HG03558 (cell line): ENCODE results near the gene BCAR3.
"Not testable (repeated sequence)": the region's sequence is repeated elsewhere in the genome, so short reads cannot be mapped to it uniquely, and the experiment has no call there.

Experiments used
- ATAC-seq: cut with Tn5 transposase; IDR thresholded peaks from one replicate; pipeline ENCODE4 v1.9.1; 2021; ENCODE audit warnings: moderate number of reproducible peaks; ENCODE audit not compliant: unreplicated experiment; ENCODE audit errors: extremely low read depth

The BCAR3 gene

GRCh38 chr1:93603601-93604000, 78.0 kb downstream of the BCAR3 start:
- ATAC-seq = no peak

DNA sequence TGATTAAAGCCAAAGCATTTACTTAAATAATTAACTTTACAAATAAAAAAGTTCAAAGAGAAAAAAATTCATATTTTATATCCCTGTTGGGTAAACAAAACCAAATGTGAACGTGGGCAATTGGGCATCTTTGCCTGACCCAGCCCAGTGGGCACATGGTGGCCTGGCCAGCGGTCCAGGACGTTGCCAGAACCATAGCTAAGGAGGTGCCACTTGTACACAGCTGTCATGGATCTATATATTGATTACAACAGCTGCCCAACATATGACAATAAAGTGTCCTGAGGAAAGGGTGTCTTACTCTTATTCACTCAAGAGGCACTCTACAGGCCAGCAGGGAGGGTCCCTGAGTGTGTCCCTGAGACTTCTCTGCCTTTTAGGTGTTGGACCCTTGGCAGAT, 78.5 kb downstream of the BCAR3 start:
- no peak for ATAC-seq

GRCh38 chr1:93602101-93602500, 79.5 kb downstream of the BCAR3 start:
- no peak for ATAC-seq

DNA sequence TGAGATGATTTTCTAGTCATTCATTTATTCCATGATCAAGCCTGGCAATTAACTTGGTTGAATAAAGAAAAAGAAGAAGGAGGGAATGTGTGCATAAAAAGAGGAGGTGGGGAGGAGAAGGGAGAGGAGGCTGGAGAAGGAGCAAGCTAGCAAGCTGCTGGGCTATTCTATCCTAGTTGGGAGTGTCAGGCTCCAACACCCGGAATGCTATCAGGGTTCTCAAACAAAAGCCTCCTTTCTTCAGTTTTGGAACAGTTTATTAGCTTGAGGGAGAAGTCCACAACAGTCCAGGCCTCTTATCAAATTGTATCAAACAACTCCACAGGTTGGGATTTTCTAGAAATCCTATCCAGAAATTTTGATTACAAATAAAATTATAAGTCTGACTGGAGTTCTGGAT, 80.0 kb downstream of the BCAR3 start:
- no peak for ATAC-seq

GRCh38 chr1:93600663-93601062, 81.0 kb downstream of the BCAR3 start:
- ATAC-seq = no peak

GRCh38 chr1:93599479-93599878, 82.2 kb downstream of the BCAR3 start:
- ATAC-seq = no peak

- no peak for ATAC-seq
Observed at GRCh38 chr1:93598861-93599439, 82.7 kb downstream of the BCAR3 start.

DNA sequence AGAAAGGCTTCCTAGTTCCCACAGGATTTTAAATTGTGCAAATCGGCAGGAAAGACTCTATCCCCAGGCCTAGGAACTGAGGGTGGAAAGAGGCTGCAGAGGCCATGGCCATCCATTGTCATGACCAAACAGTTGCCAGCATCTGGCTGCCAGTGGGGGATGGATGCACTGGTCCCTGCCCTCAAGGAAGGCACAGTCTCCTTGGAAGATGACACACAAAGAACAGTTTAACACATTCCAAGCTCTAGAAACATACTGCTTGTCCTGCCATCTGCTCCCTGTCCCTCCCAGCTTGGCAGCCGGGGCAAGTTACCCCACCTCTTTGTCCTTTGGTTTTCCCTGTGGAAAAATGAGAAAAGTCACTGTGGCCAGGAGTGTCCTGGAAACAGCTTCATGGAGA, 83.2 kb downstream of the BCAR3 start:
- no peak for ATAC-seq

DNA sequence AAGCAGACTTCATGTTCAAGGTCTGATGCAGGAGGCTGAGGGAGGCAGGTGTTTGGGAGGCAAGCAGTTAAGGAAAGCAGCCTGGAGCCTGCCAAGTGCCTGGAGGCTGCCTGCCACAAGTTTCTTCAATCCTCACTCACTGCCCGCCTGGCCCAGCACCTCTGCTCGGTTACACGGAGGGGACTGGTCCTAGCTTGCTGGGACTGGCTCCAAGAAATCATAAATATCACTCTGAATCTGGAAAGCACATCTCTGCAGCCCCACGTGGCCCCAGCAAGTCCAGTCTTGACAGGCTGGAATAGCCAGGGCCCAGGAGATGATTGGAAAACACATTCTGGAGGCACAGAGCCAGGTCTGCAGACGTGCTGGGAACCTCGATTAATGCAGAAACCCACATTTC, 83.9 kb downstream of the BCAR3 start:
- no peak for ATAC-seq

DNA sequence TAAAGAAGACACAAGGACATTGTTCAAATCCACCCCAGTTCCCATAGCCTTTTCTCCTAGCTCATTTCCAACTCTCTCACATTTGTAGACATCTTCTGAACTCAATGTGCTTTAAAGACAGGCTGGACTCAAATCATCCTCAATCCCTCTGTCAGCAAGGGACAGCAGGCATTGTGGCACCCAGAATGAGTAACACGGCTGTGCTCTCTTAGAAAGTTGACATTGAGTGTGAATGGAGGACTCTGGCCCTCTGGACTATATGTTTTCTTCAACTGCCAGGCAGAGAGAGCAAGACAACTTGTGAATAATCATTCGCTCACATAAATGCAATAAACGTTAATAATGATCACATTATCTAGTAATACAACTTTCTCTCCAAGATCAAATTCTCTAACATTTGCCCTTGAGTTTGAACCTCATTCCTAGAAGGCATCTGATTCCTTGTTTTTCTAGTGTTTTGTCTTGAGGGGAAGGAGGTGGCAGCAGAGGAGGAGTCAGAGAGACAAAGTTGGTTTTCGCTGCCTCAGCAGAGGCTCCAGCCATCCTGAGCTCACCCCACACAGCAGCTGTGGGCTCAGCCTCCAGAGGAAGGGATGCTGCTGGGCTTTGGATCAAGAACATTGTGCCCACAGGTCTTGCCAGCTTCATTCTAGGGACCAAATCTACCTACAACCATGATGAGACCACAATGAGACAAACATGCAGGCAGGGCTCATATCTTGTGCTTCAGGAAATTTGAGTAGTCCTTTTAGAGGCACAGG, 85.1 kb downstream of the BCAR3 start:
- ATAC-seq = no peak

DNA sequence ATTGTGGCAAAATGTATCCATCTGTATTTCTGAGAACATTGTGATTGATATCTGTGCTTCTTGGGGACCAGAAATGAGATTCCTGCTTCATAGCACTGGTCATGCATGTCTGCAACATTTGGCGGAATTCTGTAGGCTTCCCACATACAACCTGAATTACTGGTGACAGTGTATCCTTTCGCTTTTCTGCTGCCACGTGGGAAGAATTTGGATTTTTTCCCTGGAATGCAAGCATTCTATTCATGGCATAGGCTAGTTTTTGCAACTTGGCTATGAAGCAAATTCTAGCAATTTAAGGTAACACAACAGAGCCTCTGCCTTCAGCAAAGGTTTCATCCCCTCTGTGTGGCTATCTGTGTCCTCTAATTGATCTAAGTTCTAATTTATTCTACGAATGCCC, 85.9 kb downstream of the BCAR3 start:
- no peak for ATAC-seq

GRCh38 chr1:93595266-93595665, 86.4 kb downstream of the BCAR3 start:
- ATAC-seq = no peak

- ATAC-seq = no peak
Observed at GRCh38 chr1:93594603-93594880, 87.1 kb downstream of the BCAR3 start.

- ATAC-seq = no peak
Observed at GRCh38 chr1:93593854-93594602, 87.6 kb downstream of the BCAR3 start.

DNA sequence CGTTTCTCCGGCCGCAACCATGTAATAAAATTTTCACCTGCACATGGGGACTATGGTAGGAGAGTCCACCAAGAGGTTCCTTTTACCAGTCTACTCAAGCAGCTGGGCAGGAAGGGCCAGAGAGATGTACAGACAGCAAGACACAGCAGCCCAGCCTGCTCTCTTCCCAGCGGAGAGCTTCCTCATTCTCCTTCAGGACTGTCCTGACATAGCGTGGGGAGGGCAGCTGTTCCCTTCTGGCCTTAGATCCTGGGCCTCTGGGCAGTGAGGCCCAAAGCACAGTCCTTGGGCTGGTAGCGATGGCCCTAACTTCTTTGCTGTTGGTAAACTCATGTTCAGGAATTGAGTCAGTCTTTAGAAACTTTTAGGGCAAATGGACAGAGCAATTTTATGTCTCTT, 89.1 kb downstream of the BCAR3 start:
- ATAC-seq = no peak

DNA sequence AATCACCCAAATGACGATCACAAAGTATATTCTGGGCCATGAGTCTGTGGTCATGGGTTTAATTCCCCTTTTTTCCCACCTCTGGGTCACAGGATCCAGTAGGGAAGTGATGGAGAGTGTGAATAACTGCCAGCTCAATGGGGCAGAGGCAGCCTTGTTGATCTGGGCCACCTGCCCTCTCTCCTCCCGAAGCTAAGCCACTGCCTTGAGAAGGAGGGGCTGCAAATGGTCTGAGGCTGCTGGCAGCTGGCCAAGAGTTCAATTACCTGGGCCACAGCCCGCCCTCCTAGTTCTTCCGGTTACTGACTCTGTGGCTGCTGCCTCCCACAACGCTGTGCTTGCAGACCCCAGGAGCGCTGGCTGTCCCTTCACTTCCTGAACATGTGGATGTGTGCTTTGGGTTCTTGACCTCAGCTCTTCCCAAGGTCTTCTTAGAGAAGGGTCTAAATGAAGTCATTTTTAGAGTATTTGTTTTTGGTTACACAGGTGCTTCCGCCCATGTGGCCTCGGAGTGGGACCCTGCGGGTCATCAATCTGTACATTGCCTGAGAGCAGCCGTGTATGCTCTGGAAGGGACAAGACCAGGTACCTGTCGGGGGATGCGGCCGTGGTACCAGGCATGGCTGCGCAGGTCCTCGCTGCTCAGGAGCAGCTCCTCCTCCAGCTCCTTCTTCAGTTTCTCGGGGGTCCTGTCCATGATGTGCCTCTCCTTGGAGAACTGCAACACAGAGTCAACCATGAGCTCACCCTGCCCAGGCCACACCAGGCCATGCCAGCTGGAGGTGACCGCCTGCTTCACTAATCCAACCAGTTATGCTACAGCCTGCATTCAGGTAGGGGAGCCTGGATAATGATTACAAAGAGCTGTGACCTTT, 89.7 kb downstream of the BCAR3 start:
- no peak for ATAC-seq

DNA sequence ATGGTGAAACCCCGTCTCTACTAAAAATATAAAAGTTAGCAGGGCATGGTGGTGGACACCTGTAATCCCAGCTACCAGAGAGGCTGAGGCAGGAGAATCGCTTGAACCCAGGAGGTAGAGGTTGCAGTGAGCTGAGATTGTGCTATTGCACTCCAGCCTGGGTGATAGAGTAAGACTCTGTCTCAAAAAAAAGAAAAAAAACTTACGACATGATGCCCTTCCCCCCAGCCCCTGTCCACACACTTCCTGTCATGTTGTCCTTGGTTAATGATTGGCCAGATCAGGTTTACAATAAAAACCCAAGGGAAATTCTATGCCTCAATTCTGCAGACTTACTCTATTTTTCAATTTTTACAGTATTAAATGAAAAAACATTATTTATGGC, 90.4 kb downstream of the BCAR3 start:
- ATAC-seq = not testable (repeated sequence)

DNA sequence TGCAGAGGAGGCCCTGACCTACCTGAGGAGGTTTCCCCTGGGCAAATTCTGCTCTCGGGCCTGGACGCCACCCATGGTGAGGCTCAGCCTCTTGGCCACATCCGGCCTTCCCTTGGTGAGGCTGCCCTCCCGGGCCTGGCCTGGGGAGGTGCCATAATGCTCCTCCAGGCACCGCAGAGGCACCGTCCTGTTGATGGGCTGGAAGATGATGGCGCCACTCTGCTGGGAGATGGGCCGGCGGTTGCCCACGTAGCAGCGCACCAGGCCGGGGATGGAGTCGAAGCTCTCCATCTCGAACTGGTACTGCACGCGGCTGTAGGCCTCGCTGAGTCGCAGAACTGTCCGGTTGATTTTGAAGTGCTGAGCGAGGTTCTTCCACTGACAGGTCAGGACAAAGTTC, 92.7 kb downstream of the BCAR3 start:
- ATAC-seq = no peak

DNA sequence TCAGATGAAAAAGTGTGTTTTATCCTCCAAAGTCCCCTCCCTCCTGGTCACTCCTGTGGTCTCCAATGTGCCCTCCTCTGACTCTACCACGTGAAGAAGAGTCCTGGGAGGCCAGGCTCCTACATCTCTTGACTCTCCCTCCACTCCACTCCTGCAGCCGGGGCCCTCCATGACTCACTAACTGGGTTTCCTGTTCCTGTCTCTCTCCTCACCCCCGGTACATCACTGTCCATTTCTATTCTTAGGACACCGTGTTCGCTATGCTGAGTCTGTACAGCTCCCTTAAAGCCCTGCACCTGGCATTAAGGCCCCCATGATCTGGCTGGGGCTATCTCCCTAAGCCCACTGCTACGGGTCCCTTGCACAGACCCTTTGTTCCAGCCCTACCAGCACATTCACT, 93.4 kb downstream of the BCAR3 start:
- no peak for ATAC-seq

DNA sequence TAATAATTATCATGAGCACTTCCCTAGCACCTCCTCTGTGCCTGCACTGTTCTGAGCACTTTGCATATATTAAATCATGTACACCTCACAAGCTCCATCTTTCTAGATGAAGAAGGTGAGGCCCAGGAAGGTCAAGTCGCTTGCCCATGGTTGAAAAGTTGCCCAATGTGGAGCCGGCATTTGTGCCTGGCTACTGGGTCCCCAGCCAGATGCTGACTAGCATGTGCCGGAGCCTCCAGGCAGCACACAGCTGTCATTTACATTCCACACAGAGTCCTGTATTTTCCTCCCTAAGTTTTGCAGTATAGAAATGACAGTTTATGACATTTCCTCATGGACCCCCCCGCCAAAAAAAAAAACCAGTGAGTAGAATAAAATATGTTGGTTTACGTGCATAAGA, 94.3 kb downstream of the BCAR3 start:
- ATAC-seq = no peak
